ENCODE data around the gene UQCR11.

DNA sequence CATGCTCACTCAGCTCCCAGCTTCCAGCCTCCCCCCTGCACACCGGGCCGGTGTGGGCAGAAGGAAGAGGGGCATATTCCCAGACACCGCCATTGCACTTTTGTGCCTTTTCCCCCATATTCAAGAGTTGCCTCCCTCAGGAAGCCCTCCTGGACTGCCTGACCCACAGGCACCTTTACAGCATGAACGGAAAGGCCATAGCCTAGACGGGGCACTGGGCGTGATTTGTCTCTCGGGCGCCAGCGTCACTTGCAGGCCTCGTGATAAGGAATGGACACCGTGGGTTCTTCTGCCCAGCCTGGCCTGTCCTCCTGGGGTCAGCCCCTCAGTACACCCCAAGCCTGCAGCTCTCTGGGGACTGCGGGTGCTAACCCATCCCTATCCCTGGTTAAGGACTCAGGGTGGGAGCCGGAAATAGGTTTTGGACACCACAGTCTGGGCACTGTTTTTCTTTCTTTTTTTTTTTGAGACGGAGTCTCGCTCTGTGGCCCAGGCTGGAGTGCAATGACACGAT lies 933 bp upstream of the UQCR11 start:
- TF ChIP-seq, protein P1, sequence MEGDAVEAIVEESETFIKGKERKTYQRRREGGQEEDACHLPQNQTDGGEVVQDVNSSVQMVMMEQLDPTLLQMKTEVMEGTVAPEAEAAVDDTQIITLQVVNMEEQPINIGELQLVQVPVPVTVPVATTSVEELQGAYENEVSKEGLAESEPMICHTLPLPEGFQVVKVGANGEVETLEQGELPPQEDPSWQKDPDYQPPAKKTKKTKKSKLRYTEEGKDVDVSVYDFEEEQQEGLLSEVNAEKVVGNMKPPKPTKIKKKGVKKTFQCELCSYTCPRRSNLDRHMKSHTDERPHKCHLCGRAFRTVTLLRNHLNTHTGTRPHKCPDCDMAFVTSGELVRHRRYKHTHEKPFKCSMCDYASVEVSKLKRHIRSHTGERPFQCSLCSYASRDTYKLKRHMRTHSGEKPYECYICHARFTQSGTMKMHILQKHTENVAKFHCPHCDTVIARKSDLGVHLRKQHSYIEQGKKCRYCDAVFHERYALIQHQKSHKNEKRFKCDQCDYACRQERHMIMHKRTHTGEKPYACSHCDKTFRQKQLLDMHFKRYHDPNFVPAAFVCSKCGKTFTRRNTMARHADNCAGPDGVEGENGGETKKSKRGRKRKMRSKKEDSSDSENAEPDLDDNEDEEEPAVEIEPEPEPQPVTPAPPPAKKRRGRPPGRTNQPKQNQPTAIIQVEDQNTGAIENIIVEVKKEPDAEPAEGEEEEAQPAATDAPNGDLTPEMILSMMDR (conservative IDR thresholded peaks at IDR 0.05; ENCODE audit: low read length) = 0 out of 2 replicates have a peak, but pooled peaks have one; percentile 18
- TF ChIP-seq EZH2phosphoT487 (IDR thresholded peaks at IDR 0.05; ENCODE audit: borderline replicate concordance, low read depth, low read length) = no peak
